ENCODE measurements around the gene NKAIN2.

Gene NKAIN2

DNA sequence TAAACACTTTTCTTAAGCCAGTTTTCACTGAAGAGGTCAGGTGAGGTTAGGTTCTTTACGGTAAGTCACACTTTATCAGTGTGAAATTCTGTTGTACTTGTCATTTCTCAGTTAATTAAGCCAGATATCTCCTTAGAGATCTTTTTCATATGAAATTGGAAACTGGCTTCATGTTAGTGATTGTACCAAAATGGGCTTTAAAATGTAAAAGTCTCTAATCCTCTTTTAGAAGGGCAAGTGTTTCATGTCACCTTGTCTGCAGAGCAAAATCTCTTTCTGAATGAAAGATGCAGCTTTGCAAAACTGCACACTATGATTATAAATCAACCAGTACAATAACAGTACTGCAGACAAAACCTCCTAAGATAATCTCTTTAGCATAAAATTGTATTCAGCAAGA is 949.3 kb downstream of the NKAIN2 start:
- no peak for DNase-seq (ENCODE audit: low read depth)
- no peak overlapping the region for H3K4me3 ChIP-seq (ENCODE audit: low read depth, low read length)
- TF ChIP-seq, protein P1, sequence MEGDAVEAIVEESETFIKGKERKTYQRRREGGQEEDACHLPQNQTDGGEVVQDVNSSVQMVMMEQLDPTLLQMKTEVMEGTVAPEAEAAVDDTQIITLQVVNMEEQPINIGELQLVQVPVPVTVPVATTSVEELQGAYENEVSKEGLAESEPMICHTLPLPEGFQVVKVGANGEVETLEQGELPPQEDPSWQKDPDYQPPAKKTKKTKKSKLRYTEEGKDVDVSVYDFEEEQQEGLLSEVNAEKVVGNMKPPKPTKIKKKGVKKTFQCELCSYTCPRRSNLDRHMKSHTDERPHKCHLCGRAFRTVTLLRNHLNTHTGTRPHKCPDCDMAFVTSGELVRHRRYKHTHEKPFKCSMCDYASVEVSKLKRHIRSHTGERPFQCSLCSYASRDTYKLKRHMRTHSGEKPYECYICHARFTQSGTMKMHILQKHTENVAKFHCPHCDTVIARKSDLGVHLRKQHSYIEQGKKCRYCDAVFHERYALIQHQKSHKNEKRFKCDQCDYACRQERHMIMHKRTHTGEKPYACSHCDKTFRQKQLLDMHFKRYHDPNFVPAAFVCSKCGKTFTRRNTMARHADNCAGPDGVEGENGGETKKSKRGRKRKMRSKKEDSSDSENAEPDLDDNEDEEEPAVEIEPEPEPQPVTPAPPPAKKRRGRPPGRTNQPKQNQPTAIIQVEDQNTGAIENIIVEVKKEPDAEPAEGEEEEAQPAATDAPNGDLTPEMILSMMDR (IDR thresholded peaks at IDR 0.05; ENCODE audit: low read depth, low read length, missing control alignments), result no peak

- no peak overlapping the region for H3K4me3 ChIP-seq (ENCODE audit: low read depth, low read length)
- TF ChIP-seq, protein P1 (IDR thresholded peaks at IDR 0.05; ENCODE audit: low read depth, low read length, missing control alignments), result no peak
- no peak for DNase-seq (ENCODE audit: low read depth)
Measured at GRCh38 chr6:124753562-124754105, 950.0 kb downstream of the NKAIN2 start.

GRCh38 chr6:124755321-124755720 is 951.7 kb downstream of the NKAIN2 start:
- DNase-seq (ENCODE audit: low read depth), result no peak
- no peak overlapping the region for H3K4me3 ChIP-seq (ENCODE audit: low read depth, low read length)
- TF ChIP-seq, protein P1 (IDR thresholded peaks at IDR 0.05; ENCODE audit: low read depth, low read length, missing control alignments), result no peak

GRCh38 chr6:124757560-124757959 is 953.9 kb downstream of the NKAIN2 start:
- TF ChIP-seq, protein P1 (IDR thresholded peaks at IDR 0.05; ENCODE audit: low read depth, low read length, missing control alignments), result no peak

GRCh38 chr6:124758663-124759062 is 955.0 kb downstream of the NKAIN2 start:
- TF ChIP-seq, protein P1 (IDR thresholded peaks at IDR 0.05; ENCODE audit: low read depth, low read length, missing control alignments), result no peak
- no peak overlapping the region for H3K4me3 ChIP-seq (ENCODE audit: low read depth, low read length)
- DNase-seq (ENCODE audit: low read depth), result no peak

More at GRCh38 chr6:124757560-124757959, 953.9 kb downstream of the NKAIN2 start:
- DNase-seq (ENCODE audit: low read depth), result no peak
- no peak overlapping the region for H3K4me3 ChIP-seq (ENCODE audit: low read depth, low read length)

GRCh38 chr6:124765280-124765679 is 961.6 kb downstream of the NKAIN2 start:
- no peak for DNase-seq (ENCODE audit: low read depth)
- TF ChIP-seq, protein P1 (IDR thresholded peaks at IDR 0.05; ENCODE audit: low read depth, low read length, missing control alignments), result no peak

DNA sequence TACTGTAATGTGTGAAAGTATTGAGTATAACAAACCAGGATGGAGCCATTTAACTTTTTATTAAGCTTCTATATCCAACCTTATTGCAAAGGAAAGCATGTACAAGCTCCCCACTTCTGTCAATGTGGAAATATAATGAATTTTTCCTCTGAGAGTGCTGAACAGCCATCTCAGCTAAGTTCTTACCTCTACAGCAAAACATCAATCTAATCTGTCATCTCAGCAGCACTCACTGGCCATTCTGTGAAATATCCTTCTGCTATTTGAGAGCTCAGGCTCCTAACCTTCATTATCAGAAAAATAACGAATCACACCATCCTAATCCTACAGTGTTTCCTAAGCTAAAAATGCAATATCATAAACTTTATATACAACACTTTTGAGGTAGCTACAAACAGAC is 964.6 kb downstream of the NKAIN2 start:
- no peak for DNase-seq (ENCODE audit: low read depth)
- no peak overlapping the region for H3K4me3 ChIP-seq (ENCODE audit: low read depth, low read length)
- TF ChIP-seq, protein P1 (IDR thresholded peaks at IDR 0.05; ENCODE audit: low read depth, low read length, missing control alignments), result no peak

More at GRCh38 chr6:124765280-124765679, 961.6 kb downstream of the NKAIN2 start:
- no peak overlapping the region for H3K4me3 ChIP-seq (ENCODE audit: low read depth, low read length)
